Astrocyte of the spinal cord (primary cell): ENCODE results near the gene TSPAN32.
A peak's percentile ranks its signal among the peaks of the same experiment; 100 is the strongest.

Source experiments
- DNase-seq: peaks from one replicate; pipeline ENCODE4 v3.0.0; 2011; ENCODE audit warnings: low read depth, low spot score
- H3K4me3 ChIP-seq: 2 replicates; pipeline ENCODE4 v1.5.1; 2011; ENCODE audit warnings: low read depth, mild to moderate bottlenecking, low read length, moderate library complexity
- CTCF ChIP-seq: IDR thresholded peaks from 2 replicates; pipeline ENCODE4 v1.5.1; 2012; ENCODE audit warnings: low read depth, mild to moderate bottlenecking, low read length, inconsistent platforms
- in situ Hi-C: cut with HindIII; loops from 2 replicates; pipeline ENCODE4 v1.10.0; 2017; ENCODE audit warnings: low sequenced_read_pairs

TSPAN32 gene

GRCh38 chr11:2300936-2301630 lies 730 bp upstream of the TSPAN32 start:
- DNase-seq: no peak
- TF ChIP-seq CTCF: no peak
- in situ Hi-C loops: no loop called here
- H3K4me3 ChIP-seq: no peak overlapping the region

GRCh38 chr11:2302306-2302895 lies 588 bp downstream of the TSPAN32 start:
- TF ChIP-seq CTCF: no peak
- in situ Hi-C loops: no loop called here
- no peak overlapping the region for H3K4me3 ChIP-seq
- no peak for DNase-seq

GRCh38 chr11:2302896-2303626 lies 1.2 kb downstream of the TSPAN32 start:
- no peak for TF ChIP-seq CTCF
- H3K4me3 ChIP-seq: no peak overlapping the region
- no peak for DNase-seq
- in situ Hi-C loops: no loop called here

GRCh38 chr11:2303627-2304505 lies 2.1 kb downstream of the TSPAN32 start:
- H3K4me3 ChIP-seq: no peak overlapping the region
- no peak for TF ChIP-seq CTCF
- no peak for DNase-seq
- in situ Hi-C loops: no loop called here

- no peak for TF ChIP-seq CTCF
- H3K4me3 ChIP-seq: no peak overlapping the region
- in situ Hi-C loops: no loop called here
- no peak for DNase-seq
Observed at GRCh38 chr11:2304506-2305139, 2.8 kb downstream of the TSPAN32 start.

- no peak overlapping the region for H3K4me3 ChIP-seq
- peak; percentile 94 for TF ChIP-seq CTCF
- peak; percentile 59 for DNase-seq
- in situ Hi-C loops: no loop called here
Observed at GRCh38 chr11:2305140-2305778, 3.4 kb downstream of the TSPAN32 start.
